ENCODE results near the gene FARS2. TPM values are rescaled to one million over a fixed set of nuclear protein-coding genes. Genes with fewer than 3 reads are reported as not detected.

FARS2 gene
- total RNA-seq, 1 donor from 2014 or later = 19.9 TPM

- Mint-ChIP-seq H3K27ac (no peak overlapping the region), H3K4me3 (no peak overlapping the region), H3K4me1 (no peaks in the 10 kb centered on the region), H3K36me3 (no peaks in the 10 kb centered on the region), H3K27me3 (ENCODE audit: low read depth) (no peaks in the 10 kb centered on the region), H3K9me3 (no peaks in the 10 kb centered on the region)
- no peak for DNase-seq (ENCODE audit: low spot score in 2 of 2, unreplicated experiment in 2 of 2)
- no peak for TF ChIP-seq CTCF (IDR thresholded peaks at IDR 0.05; ENCODE audit: unreplicated experiment)
Measured at GRCh38 chr6:5529733-5530132, 268.4 kb downstream of the FARS2 start.

DNA sequence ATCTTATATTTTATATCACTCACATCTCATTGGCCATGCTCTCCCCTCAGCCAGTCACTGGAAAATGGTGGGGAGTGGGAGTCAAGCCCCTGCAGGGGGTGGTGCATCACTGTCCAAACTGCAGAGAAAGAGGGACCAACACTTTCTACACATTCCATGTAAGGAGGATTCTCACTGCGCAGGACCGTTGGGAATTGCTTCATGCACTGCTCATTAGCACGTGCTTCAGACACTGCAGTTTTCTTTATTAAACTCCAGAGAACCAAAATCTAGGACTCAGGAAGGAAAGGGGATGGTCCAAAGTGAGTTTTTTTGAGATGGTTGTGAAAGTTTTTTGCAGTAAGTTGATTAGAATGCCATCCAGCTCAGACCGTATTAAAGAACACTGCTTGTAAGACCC lies 269.8 kb downstream of the FARS2 start:
- peaks cover 6% of the 10 kb centered on the region for H3K36me3 Mint-ChIP-seq
- DNase-seq (ENCODE audit: low spot score in 2 of 2, unreplicated experiment in 2 of 2) = no peak

DNA sequence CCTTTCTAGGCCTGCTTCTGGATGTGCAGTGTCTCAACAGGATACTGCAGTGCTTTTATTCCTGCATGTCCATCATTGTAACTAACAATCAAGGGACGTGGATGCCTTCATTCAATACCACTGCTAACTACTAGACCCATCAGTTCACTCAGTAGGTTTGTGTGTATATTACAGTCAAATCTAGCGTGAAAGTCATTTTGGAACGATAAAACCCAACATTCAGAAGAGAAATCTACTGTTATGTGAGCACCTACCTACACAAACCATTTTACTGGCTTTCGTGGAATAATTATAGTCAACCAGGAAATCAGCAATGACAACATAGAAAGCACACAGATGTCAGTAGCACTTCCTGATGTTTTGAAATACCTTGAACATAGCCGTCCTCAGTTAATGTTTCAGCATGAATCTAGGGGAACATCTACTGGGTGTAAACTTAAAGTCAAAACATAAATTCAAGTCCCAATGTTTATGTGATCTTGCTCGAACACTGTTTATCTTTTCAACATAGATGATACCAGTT lies 270.6 kb downstream of the FARS2 start:
- Mint-ChIP-seq H3K4me1 (peaks cover 1% of the 10 kb centered on the region), H3K4me3 (no peak overlapping the region), H3K36me3 (peaks cover 6% of the 10 kb centered on the region), H3K9me3 (peaks cover 6% of the 10 kb centered on the region), H3K27ac (no peak overlapping the region), H3K27me3 (ENCODE audit: low read depth) (no peaks in the 10 kb centered on the region)
- no peak for DNase-seq (ENCODE audit: low spot score in 2 of 2, unreplicated experiment in 2 of 2)
- TF ChIP-seq CTCF (IDR thresholded peaks at IDR 0.05; ENCODE audit: unreplicated experiment) = no peak

More for the DNA sequence above, 269.8 kb downstream of the FARS2 start:
- Mint-ChIP-seq H3K27me3 (ENCODE audit: low read depth) (no peaks in the 10 kb centered on the region), H3K4me1 (no peaks in the 10 kb centered on the region), H3K27ac (no peak overlapping the region), H3K9me3 (peaks cover 6% of the 10 kb centered on the region), H3K4me3 (no peak overlapping the region)
- no peak for TF ChIP-seq CTCF (IDR thresholded peaks at IDR 0.05; ENCODE audit: unreplicated experiment)

DNA sequence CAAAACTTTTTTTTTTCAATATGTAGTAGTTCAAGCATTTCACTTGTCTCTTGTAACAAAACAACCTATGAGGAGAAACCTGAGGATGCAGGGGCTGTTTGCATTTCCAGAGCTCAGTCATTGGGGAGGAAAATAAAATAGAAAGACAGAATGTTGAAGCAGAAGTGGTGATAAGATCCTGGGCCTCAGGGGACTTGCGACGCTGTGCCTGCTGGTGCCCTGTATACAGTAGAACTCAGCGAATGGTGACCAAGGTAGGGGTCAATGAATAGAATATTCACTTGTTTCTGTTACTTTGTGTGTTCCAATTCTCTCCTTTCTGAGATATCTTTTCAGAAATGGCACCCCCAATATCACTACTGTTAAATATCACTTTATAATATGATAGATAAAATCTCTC lies 271.6 kb downstream of the FARS2 start:
- Mint-ChIP-seq H3K36me3 (peaks cover 6% of the 10 kb centered on the region), H3K27ac (no peak overlapping the region), H3K4me1 (peaks cover 5% of the 10 kb centered on the region), H3K9me3 (peaks cover 6% of the 10 kb centered on the region), H3K27me3 (ENCODE audit: low read depth) (no peaks in the 10 kb centered on the region), H3K4me3 (no peak overlapping the region)
- DNase-seq (ENCODE audit: low spot score in 2 of 2, unreplicated experiment in 2 of 2) = no peak
- no peak for TF ChIP-seq CTCF (IDR thresholded peaks at IDR 0.05; ENCODE audit: unreplicated experiment)

DNA sequence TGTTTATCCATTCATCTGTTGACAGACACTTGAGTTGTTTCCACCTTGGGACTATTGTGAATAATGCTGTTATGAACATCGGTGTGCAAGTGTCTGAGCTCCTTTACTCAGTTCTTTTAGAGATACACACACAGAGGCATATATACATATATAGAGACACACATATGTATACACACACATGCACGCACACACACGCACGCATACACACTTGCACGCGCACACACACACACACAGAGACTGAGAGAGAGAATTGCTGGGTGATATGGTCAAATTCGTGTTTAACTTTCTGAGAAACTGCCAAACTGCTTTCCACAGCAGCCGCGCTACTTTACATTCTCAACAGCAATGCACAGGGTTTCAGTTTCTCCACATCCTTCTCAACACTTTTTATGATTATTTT lies 273.3 kb downstream of the FARS2 start:
- DNase-seq (ENCODE audit: low spot score in 2 of 2, unreplicated experiment in 2 of 2) = no peak
- no peak overlapping the region for H3K27ac Mint-ChIP-seq
- H3K9me3 Mint-ChIP-seq = peaks cover 6% of the 10 kb centered on the region
- peaks cover 6% of the 10 kb centered on the region for H3K36me3 Mint-ChIP-seq
- H3K4me3 Mint-ChIP-seq = no peak overlapping the region
- H3K27me3 Mint-ChIP-seq (ENCODE audit: low read depth) = no peaks in the 10 kb centered on the region
- H3K4me1 Mint-ChIP-seq = peaks cover 9% of the 10 kb centered on the region
- no peak for TF ChIP-seq CTCF (IDR thresholded peaks at IDR 0.05; ENCODE audit: unreplicated experiment)

- Mint-ChIP-seq H3K27ac (no peak overlapping the region), H3K4me3 (no peak overlapping the region), H3K9me3 (peaks cover 6% of the 10 kb centered on the region), H3K36me3 (peaks cover 6% of the 10 kb centered on the region), H3K4me1 (peaks cover 9% of the 10 kb centered on the region), H3K27me3 (ENCODE audit: low read depth) (no peaks in the 10 kb centered on the region)
- no peak for DNase-seq (ENCODE audit: low spot score in 2 of 2, unreplicated experiment in 2 of 2)
- no peak for TF ChIP-seq CTCF (IDR thresholded peaks at IDR 0.05; ENCODE audit: unreplicated experiment)
Measured at GRCh38 chr6:5536644-5537043, 275.3 kb downstream of the FARS2 start.

Data from mesothelial cell of epicardium (in vitro differentiated cells).